Spinal cord (tissue), 10 donors: ENCODE data around the gene NAAA. TPM values are rescaled to one million over a fixed set of nuclear protein-coding genes. Genes with fewer than 3 reads are reported as not detected.
"Not testable (repeated sequence)": the region's sequence is repeated elsewhere in the genome, so short reads cannot be mapped to it uniquely, and the experiment has no call there.

Experiments
- DNase-seq, 6 donors: peaks; one replicate each; pipeline versions ENCODE4 v3.0.0 to v3.0.0-alpha.2; 2013 to 2015; ENCODE audit warnings: low spot score in 6 of 6, low read depth in 4 of 6
- H3K27ac ChIP-seq: one replicate; pipeline ENCODE4 v1.5.1; 2013; ENCODE audit warnings: low read depth, low read length, control low read depth
- H3K27me3 ChIP-seq: one replicate; pipeline ENCODE4 v1.6.1; 2013; ENCODE audit warnings: low read length; ENCODE audit not compliant: control insufficient read depth, insufficient read depth
- H3K36me3 ChIP-seq: one replicate; pipeline ENCODE4 v1.6.1; 2013; ENCODE audit warnings: low read length; ENCODE audit not compliant: control insufficient read depth, insufficient read depth
- H3K4me1 ChIP-seq: one replicate; pipeline ENCODE4 v1.6.1; 2013; ENCODE audit warnings: low read length; ENCODE audit not compliant: control insufficient read depth, insufficient read depth
- H3K4me3 ChIP-seq: one replicate; pipeline ENCODE4 v1.5.1; 2013; ENCODE audit warnings: low read depth, low read length, control low read depth
- H3K9me3 ChIP-seq: one replicate; pipeline ENCODE4 v1.6.1; 2013; ENCODE audit warnings: low read length; ENCODE audit not compliant: control insufficient read depth, insufficient read depth
- WGBS: methylation state at CpG from one replicate; pipeline ENCODE4 v1.1.5; 2013; ENCODE audit warnings: missing lambda C conversion rate; ENCODE audit not compliant: insufficient coverage; 5-methylcytosine and 5-hydroxymethylcytosine counted together
- long read RNA-seq, 4 donors: transcript quantifications; one replicate each; lab custom pipeline, GENCODE V29; 2026
- polyA plus RNA-seq, 2 donors: library from polyadenylated mRNA; unstranded; fragments of 120-200 nt; gene quantifications; one replicate each; pipeline ENCODE4 v1.2.1, GENCODE V29; 2013; ENCODE audit not compliant: insufficient read length in 2 of 2
- total RNA-seq, 2 donors: library from RNA; depleted of rRNA in 1 of 2; stranded (reverse); fragments of 120-200 nt in 1 of 2; fragments of >200 nt in 1 of 2; gene quantifications; one replicate each; pipeline versions ENCODE4 v1.2.3 to v1.2.4, GENCODE V29; 2013 to 2014
- donor health status: healthy.

Gene NAAA
- total RNA-seq, result 10 to 100 TPM; 11.5 to 23.9 TPM
- polyA plus RNA-seq, result 10 to 100 TPM; 11.9 to 12.8 TPM
- long read RNA-seq, donor 1, transcript NAAA-204 (3 exons, 1,750 nt), result major isoform, 5 of 6 reads
- long read RNA-seq, donor 1, partial matches to known transcripts, result 0 of 6 reads
- long read RNA-seq, donor 1, other reads (novel, unspliced or antisense), result 0 of 6 reads
- long read RNA-seq, donor 2, partial matches to known transcripts, result 0 of 1 reads
- long read RNA-seq, donor 2, other reads (novel, unspliced or antisense), result 0 of 1 reads
- long read RNA-seq, donor 3, partial matches to known transcripts, result 0 of 2 reads
- long read RNA-seq, donor 3, other reads (novel, unspliced or antisense), result 0 of 2 reads
- long read RNA-seq, donor 4, partial matches to known transcripts, result 0 of 3 reads
- long read RNA-seq, donor 4, other reads (novel, unspliced or antisense), result 0 of 3 reads

- Histone ChIP-seq H3K4me3 (peak within 1 kb of the TSS; percentile 75), H3K4me1 (peaks cover 12% of the 10 kb centered on the region), H3K27me3 (no peaks in the 10 kb centered on the region), H3K9me3 (no peaks in the 10 kb centered on the region), H3K27ac (peak within 1 kb of the TSS; percentile 40), H3K36me3 (peaks cover 3% of the 10 kb centered on the region)
- peak in 4 of 6 donors; percentile 6 to 87 (median 49) for DNase-seq
- WGBS, result under 1% methylated on average over 66 of the region's 66 CpGs
Observed at GRCh38 chr4:75940692-75941253, at the start of gene NAAA. TSS of gene NAAA (minus strand) at chr4:75941013. CDS start at chr4:75940949, 64 bp downstream.

DNA sequence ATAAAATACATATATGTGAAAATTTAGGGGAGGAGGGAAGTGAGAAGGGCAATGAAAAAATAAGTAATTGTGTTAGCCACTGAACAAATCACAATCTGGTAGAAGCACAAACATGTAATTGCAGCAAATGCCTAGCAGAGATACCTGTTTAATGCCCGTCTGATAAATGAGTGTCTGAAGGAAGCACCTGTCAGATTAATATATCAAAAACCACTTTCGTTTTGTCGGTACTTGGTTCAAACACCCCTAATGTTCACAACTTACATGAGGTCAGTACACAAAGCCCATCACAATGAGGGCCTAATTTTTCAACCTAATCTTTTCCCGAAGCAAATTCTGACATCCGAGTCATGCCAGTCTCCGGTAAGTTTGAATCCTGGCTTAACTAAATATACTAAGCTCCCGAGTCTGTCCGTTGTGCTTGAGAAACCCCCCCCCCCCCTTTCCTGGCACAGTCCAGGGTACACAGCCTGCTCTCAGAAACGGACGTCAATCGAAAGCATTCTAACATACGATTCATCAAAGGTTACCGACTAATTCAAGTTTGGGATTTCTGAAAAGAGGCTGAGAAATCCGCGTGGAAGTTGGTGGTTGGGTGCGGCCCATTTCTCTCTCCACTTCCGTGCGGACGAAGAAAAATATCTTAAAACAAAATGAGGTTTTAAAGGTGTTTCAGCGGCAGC lies 49.2 kb upstream of the NAAA start:
- H3K27me3 ChIP-seq, result no peaks in the 10 kb centered on the region
- peak overlapping the region; percentile 76 for H3K27ac ChIP-seq
- DNase-seq, result peak in 1 of 6 donors; percentile 6
- WGBS, result 3% methylated on average over 12 of the region's 20 CpGs
- H3K4me1 ChIP-seq, result peaks cover 6% of the 10 kb centered on the region
- peaks cover 3% of the 10 kb centered on the region for H3K36me3 ChIP-seq
- no peaks in the 10 kb centered on the region for H3K9me3 ChIP-seq
- peak overlapping the region; percentile 91 for H3K4me3 ChIP-seq

- no peaks in the 10 kb centered on the region for H3K27me3 ChIP-seq
- no peak overlapping the region for H3K27ac ChIP-seq
- WGBS, result 75% methylated on average over 3 of the region's 3 CpGs
- H3K9me3 ChIP-seq, result no peaks in the 10 kb centered on the region
- H3K36me3 ChIP-seq, result peaks cover 5% of the 10 kb centered on the region
- H3K4me3 ChIP-seq, result no peak overlapping the region
- H3K4me1 ChIP-seq, result no peaks in the 10 kb centered on the region
- no peak for DNase-seq
Observed at GRCh38 chr4:75985116-75985515, 44.3 kb upstream of the NAAA start.

GRCh38 chr4:75980576-75980975 lies 39.8 kb upstream of the NAAA start:
- no peak for DNase-seq
- Histone ChIP-seq H3K9me3 (no peaks in the 10 kb centered on the region), H3K27me3 (no peaks in the 10 kb centered on the region), H3K4me1 (no peaks in the 10 kb centered on the region), H3K36me3 (peaks cover 20% of the 10 kb centered on the region), H3K27ac (no peak overlapping the region), H3K4me3 (no peak overlapping the region)
- WGBS, result 100% methylated on average over 2 of the region's 4 CpGs

- Histone ChIP-seq H3K9me3 (no peaks in the 10 kb centered on the region), H3K4me3 (no peak overlapping the region), H3K4me1 (no peaks in the 10 kb centered on the region), H3K36me3 (peaks cover 41% of the 10 kb centered on the region), H3K27ac (no peak overlapping the region), H3K27me3 (no peaks in the 10 kb centered on the region)
- no CpG with 5 or more reads among the region's 2 CpGs for WGBS
- no peak for DNase-seq
Observed at GRCh38 chr4:75976177-75976576, 35.4 kb upstream of the NAAA start.

GRCh38 chr4:75973766-75974165 lies 33.0 kb upstream of the NAAA start:
- Histone ChIP-seq H3K36me3 (peaks cover 37% of the 10 kb centered on the region), H3K9me3 (no peaks in the 10 kb centered on the region), H3K27me3 (no peaks in the 10 kb centered on the region), H3K4me1 (no peaks in the 10 kb centered on the region), H3K27ac (no peak overlapping the region), H3K4me3 (no peak overlapping the region)
- DNase-seq, result peak in 1 of 6 donors; percentile 15

DNA sequence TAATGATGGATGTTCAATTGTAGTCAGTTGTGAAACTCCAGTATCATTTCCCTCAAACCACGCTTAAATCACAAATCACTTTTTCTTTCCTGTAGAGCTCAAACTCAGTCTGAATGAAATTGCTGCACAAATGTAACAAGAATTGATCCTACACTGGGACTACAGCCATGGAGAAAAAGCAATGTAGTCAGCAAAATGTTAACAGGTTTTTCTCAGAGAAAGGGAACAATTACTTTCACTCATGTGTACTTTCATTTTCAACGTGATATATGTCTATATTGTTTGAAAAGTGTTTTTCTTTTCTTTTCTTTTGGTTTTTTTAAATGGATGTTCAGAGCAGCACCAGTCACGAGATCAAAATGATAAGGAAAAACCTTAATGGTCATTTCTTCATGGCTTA lies 27.3 kb upstream of the NAAA start:
- no peak for DNase-seq
- Histone ChIP-seq H3K4me3 (no peak overlapping the region), H3K36me3 (peaks cover 38% of the 10 kb centered on the region), H3K27me3 (no peaks in the 10 kb centered on the region), H3K27ac (no peak overlapping the region), H3K4me1 (no peaks in the 10 kb centered on the region), H3K9me3 (peaks cover 2% of the 10 kb centered on the region)
- no CpG with 5 or more reads among the region's 3 CpGs for WGBS

GRCh38 chr4:75963558-75963957 lies 22.7 kb upstream of the NAAA start:
- H3K4me1 ChIP-seq, result no peaks in the 10 kb centered on the region
- peaks cover 2% of the 10 kb centered on the region for H3K9me3 ChIP-seq
- no peaks in the 10 kb centered on the region for H3K27me3 ChIP-seq
- peaks cover 32% of the 10 kb centered on the region for H3K36me3 ChIP-seq
- WGBS, result no CpG with 5 or more reads among the region's 2 CpGs
- no peak overlapping the region for H3K4me3 ChIP-seq
- no peak for DNase-seq
- H3K27ac ChIP-seq, result no peak overlapping the region

- no CpG with 5 or more reads among the region's 4 CpGs for WGBS
- not testable (repeated sequence) for H3K9me3 ChIP-seq, H3K4me1 ChIP-seq, H3K27me3 ChIP-seq, H3K4me3 ChIP-seq, H3K27ac ChIP-seq, DNase-seq
- peaks cover 37% of the 10 kb centered on the region for H3K36me3 ChIP-seq
Observed at GRCh38 chr4:75962072-75962471, 21.3 kb upstream of the NAAA start.
